Ishikawa (cell line): ENCODE data around the gene AP1S1.

Experiments used
- CEBPB ChIP-seq: IDR thresholded peaks from 2 replicates; pipeline ENCODE4 v1.6.1; 2012
- CREB1 ChIP-seq: IDR thresholded peaks from 2 replicates; pipeline ENCODE4 v1.6.1; 2012; ENCODE audit warnings: low read depth
- EGR1 ChIP-seq: IDR thresholded peaks from 2 replicates; pipeline ENCODE4 v1.6.1; 2012
- EP300 ChIP-seq: IDR thresholded peaks from 2 replicates; pipeline ENCODE4 v1.6.1; 2012; ENCODE audit warnings: borderline replicate concordance
- FOXM1 ChIP-seq: IDR thresholded peaks from 2 replicates; pipeline ENCODE4 v1.6.1; 2012; ENCODE audit warnings: low read depth, borderline replicate concordance
- MAX ChIP-seq: IDR thresholded peaks from 2 replicates; pipeline ENCODE4 v1.6.1; 2012
- NFIC ChIP-seq: IDR thresholded peaks from 2 replicates; pipeline ENCODE4 v1.6.1; 2012
- RAD21 ChIP-seq: IDR thresholded peaks from 2 replicates; pipeline ENCODE4 v1.6.1; 2012; ENCODE audit warnings: low read depth
- TAF1 ChIP-seq: IDR thresholded peaks from 2 replicates; pipeline ENCODE4 v1.6.1; 2012; ENCODE audit warnings: low read depth, mild to moderate bottlenecking
- TCF12 ChIP-seq: IDR thresholded peaks from 2 replicates; pipeline ENCODE4 v1.6.1; 2012; ENCODE audit warnings: low read depth
- TEAD4 ChIP-seq: IDR thresholded peaks from 2 replicates; pipeline ENCODE4 v1.6.1; 2012
- USF1 ChIP-seq: IDR thresholded peaks from 2 replicates; pipeline ENCODE4 v1.6.1; 2012
- YY1 ChIP-seq: IDR thresholded peaks from 2 replicates; pipeline ENCODE4 v1.6.1; 2012; ENCODE audit warnings: low read depth
- ZBTB7A ChIP-seq: IDR thresholded peaks from 2 replicates; pipeline ENCODE4 v1.6.1; 2012; ENCODE audit warnings: low read depth
- TF ChIP-seq, protein P1 (sequence below): IDR thresholded peaks from 2 replicates; pipeline ENCODE4 v1.6.1; 2012; ENCODE audit warnings: low read depth, mild to moderate bottlenecking

Gene AP1S1

DNA sequence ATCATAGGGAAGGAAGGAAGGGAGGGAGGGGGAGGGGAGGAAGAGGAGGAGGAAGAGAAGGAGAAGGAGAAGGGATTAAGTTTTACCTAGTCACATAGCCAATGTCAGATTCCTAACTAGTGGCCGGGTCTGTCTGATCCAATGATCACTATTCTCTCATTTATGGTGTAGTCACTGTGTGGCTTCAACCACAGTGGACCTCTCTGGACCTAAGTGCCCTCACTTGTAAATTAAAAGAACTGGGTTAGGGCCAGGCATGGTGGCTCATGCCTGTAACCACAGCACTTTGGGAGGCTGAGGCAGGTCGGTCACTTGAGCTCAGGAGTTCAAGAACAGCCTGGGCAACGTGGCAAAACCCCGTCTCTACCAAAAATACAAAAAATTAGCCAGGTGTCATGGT lies 34.0 kb upstream of the AP1S1 start:
- TF ChIP-seq RAD21 (no peak), YY1 (no peak), MAX (no peak), TCF12 (no peak), FOXM1 (no peak), CEBPB (no peak)

GRCh38 chr7:101121991-101122932 lies 32.0 kb upstream of the AP1S1 start:
- TF ChIP-seq TEAD4 (peak; percentile 82), TCF12 (peak; percentile 27; the same call in 1 of the 2 replicates), CEBPB (no peak)

- TF ChIP-seq, protein P1, sequence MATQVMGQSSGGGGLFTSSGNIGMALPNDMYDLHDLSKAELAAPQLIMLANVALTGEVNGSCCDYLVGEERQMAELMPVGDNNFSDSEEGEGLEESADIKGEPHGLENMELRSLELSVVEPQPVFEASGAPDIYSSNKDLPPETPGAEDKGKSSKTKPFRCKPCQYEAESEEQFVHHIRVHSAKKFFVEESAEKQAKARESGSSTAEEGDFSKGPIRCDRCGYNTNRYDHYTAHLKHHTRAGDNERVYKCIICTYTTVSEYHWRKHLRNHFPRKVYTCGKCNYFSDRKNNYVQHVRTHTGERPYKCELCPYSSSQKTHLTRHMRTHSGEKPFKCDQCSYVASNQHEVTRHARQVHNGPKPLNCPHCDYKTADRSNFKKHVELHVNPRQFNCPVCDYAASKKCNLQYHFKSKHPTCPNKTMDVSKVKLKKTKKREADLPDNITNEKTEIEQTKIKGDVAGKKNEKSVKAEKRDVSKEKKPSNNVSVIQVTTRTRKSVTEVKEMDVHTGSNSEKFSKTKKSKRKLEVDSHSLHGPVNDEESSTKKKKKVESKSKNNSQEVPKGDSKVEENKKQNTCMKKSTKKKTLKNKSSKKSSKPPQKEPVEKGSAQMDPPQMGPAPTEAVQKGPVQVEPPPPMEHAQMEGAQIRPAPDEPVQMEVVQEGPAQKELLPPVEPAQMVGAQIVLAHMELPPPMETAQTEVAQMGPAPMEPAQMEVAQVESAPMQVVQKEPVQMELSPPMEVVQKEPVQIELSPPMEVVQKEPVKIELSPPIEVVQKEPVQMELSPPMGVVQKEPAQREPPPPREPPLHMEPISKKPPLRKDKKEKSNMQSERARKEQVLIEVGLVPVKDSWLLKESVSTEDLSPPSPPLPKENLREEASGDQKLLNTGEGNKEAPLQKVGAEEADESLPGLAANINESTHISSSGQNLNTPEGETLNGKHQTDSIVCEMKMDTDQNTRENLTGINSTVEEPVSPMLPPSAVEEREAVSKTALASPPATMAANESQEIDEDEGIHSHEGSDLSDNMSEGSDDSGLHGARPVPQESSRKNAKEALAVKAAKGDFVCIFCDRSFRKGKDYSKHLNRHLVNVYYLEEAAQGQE: no peak
- TF ChIP-seq MAX: no peak
- no peak for TF ChIP-seq FOXM1
- TF ChIP-seq TEAD4: no peak
- TF ChIP-seq ZBTB7A: no peak
- no peak for TF ChIP-seq NFIC
- TF ChIP-seq EP300: no peak
Observed at GRCh38 chr7:101122933-101123702, 31.2 kb upstream of the AP1S1 start.

- no peak for TF ChIP-seq CEBPB
- no peak for TF ChIP-seq FOXM1
- TF ChIP-seq USF1: no peak
- TF ChIP-seq TAF1: no peak
- no peak for TF ChIP-seq EGR1
- TF ChIP-seq YY1: no peak
- TF ChIP-seq, protein P1: no peak
- no peak for TF ChIP-seq CREB1
- TF ChIP-seq ZBTB7A: no peak
- TF ChIP-seq EP300: no peak
- TF ChIP-seq TCF12: no peak
- no peak for TF ChIP-seq MAX
- TF ChIP-seq RAD21: no peak
- TF ChIP-seq TEAD4: no peak
- TF ChIP-seq NFIC: no peak
Observed at GRCh38 chr7:101123703-101124068, 30.6 kb upstream of the AP1S1 start.

GRCh38 chr7:101124376-101125056 lies 29.8 kb upstream of the AP1S1 start:
- TF ChIP-seq RAD21: no peak
- no peak for TF ChIP-seq TAF1
- TF ChIP-seq USF1: 0 out of 2 replicates have a peak, but pooled peaks have one; percentile 12
